Cardiac ventricle fibroblast (primary cell): Measurements from ENCODE around the gene NKAPL. TPM values are rescaled to one million over a fixed set of nuclear protein-coding genes. Genes with fewer than 3 reads are reported as not detected.

Source experiments
- total RNA-seq: library from RNA; depleted of rRNA; stranded (reverse); fragments of >200 nt; gene quantifications from 2 replicates; pipeline ENCODE4 v1.2.3, GENCODE V29; 2015

Gene NKAPL
- 1.1 and 2.1 TPM in 2 replicates for total RNA-seq

DNA sequence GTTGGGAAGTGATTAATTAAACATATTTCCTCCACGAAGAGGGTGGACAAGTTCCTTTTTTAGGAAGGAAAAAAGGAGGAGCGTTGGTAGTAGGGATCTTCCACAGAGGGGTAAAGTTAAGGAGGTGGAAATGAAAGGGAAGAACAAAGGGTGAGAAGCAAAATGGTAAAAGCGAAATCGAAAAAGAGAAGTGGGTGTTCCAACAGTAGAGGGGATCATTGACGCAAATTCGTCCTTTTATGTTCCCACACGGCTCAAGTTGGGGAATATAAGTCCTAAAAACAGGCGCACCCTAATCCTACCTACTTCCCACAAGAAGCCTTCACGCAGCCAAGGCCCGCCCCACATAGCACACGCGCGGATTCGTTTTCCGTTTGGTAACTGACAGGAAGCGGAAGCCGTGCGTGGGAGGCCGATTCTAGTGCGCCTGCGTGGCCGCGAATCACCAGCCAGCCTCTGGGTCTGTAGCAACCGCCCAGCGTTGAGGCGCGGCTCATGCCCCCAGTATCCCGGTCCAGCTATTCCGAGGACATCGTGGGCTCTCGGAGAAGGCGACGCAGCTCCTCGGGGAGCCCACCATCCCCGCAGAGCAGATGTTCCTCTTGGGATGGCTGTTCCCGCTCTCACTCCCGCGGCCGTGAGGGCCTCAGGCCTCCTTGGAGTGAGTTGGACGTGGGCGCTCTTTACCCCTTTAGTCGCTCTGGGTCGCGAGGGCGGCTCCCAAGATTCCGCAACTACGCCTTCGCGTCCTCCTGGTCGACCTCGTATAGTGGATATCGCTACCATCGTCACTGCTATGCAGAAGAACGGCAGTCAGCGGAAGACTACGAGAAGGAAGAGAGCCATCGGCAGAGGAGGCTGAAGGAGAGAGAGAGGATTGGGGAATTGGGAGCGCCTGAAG, at the start of gene NKAPL:
Gene NKAPL (plus strand): TSS at position 421 of the 901 bp plus-strand sequence. CDS start 75 bp downstream, at position 496.

DNA sequence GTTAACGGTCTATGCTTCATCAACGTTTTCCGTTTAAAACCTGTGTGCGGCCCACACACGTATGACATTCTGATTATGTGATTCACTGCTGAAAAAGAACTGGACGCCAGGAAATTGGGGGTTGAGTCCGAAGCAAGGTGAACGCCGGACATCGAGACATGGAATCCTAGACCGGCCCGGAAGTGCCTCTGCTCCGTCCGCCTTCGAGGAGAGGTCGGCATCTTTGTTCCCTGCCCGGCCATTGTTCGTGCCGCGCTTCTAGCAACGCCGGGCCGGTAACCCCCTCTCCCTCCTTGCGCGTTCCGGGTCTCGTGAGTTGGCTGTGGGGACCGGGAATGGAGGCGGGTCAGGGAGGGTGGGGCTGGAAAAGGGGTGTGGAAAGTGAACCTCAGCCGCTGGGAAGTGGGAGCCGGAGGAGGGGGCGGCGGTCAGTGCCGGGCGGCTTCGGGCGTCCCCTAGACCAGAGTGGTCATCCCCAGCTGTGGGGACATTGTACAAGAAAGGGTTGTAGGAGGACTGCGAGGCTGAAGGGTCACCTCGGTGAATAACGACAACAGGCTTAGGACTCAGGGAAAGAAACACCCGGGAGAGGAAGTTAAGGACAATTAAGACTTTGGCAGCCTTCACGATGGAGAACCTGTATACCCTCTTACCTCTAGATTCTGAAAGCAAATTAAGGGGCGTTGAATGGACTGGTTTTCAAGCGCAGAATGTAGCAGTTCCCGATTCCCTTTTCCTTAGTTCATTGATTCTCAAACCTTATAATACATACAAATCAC, 33.9 kb upstream of the NKAPL start, which contains the start of gene ZSCAN9:
Gene ZSCAN9 (plus strand): TSS at position 220 of the 779 bp plus-strand sequence. CDS start 1,810 bp downstream, outside the sequence.

DNA sequence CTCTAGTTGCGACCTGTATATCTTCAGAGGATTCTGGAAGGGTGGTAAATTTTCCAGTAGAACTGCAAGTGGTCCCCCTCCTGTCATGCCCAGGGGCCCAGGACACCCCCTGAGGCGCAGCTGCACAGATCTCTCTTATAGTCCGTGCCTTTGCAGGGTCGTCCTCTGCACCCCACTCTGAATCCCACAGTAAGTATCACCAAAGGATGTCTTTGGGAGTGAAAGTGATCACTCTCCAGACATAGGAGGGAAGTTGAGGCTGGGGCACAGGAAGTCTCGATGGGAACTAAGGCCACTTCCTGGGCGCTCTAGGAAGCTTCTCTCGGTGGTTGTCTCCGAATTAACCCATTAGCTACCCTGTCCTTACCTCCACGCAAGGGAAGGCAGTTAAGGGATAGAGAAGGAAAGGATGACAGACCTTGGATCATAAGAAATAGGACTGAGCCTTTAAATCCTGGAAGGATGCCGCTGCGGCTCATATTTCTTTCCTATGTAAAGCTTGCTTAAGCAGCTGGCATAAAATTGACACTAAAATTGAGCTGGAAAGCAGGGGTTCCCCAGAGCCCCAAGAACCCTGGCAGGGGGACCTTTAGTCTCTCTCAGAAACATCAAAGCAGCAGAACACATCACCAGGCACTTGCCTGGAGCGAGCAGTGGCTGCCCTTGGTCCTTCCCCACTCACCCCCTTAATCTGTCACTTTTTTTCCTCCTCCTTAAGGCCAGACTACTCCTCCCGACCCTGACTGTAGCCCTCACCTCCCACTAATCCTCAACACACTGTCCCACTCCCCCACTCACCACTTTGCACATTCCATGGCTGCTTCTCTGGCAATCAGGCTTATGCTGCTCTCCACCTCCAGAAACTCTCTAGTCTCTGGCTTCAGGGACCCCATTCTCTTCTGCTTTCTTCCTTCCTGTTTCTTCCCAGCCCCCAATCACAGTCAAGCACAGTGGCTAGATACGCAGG, 6.8 kb upstream of the NKAPL start, which contains the start of gene ZKSCAN4:
Gene ZKSCAN4 (minus strand): TSS at position 261 of the 967 bp plus-strand sequence. CDS start 289 bp downstream, outside the sequence.

DNA sequence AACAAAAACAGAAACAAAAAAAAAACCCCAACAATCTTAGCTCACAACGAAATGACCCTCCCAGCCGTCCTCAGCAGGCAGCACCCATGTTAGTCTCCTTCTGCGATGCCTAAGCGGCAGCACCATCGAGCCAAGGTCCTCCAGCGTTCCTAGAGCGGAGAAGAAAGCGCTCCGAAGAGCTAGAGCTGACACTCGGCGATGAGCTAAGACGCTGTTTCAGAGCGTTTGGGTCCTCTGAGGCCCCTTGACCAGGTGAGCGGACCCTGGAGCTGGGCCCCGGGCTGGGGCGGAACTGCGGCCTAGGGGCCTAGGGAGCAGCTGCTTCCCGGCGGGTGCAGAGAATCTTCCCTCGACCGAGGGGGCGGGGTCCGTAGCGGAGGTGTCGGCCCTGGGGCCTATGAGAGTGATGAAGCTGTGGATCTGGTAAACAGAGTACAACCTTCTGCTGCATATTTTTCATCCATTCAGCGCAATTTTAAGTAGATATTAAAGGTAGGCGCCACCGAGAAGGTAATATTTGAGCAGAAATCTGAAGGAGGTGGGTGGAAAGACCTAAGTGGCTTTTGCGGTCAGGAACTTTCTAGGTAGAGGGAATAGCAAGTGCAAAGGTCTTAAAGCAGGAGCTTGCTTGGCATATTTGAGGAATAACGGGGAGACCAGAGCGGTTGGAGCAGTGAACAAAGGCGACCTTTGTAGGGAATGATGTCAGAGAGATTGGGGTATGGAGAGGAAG, 8.0 kb downstream of the NKAPL start, which contains the start of gene ZSCAN26:
Gene ZSCAN26 (plus strand): TSS at position 182 of the 733 bp plus-strand sequence. CDS start 4,777 bp downstream, outside the sequence.

DNA sequence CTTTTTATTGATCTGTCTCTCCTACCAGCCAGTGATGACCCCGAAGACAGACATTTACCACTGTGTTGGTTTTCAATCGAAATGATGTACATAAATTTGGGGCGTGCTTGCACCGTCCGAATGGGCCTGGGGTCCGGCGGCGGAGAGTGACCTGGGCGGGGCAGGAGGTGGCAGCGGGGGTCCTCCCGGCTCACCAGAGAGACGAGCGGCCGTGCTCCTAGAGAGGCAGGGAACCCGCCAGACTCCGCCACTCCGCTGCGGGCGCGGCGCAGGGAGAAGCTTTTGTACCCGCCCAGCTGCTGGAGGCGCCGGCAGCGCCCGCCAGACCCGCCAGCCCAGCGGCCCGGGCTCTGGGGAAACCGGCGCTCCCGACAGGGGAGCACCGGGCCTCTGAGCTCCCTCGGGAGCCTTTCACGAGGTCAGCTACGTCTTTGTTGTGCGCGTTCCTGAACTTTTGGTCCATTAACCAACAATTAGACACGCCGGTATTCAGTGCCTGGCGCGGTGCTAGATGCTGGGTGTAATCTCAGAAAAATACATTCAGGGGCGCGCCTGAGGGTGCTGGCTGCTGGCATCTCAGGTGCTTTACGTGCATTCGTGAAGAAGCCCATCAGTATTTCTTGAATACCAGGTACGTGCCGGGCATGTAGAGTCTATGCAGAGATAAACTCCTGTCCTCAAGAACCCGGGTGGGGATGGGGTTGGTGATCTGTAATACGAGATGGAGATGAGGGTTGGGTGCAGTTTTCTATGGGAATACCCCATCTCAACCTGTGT, 22.4 kb downstream of the NKAPL start, which contains the start of gene PGBD1:
Gene PGBD1 (plus strand): TSS at position 285 of the 777 bp plus-strand sequence. CDS start 2,242 bp downstream, outside the sequence.

Other genes with a start within 250 kb of the NKAPL start
- 0.05 and 0.31 TPM in 2 replicates for gene ZNF165, start 178.7 kb upstream of the NKAPL start, total RNA-seq
- not detected in 2 replicates for gene ZSCAN16, start 134.7 kb upstream of the NKAPL start, total RNA-seq
- 14.4 and 15.6 TPM in 2 replicates for gene ZKSCAN8, start 117.4 kb upstream of the NKAPL start, total RNA-seq
- 4.6 and 5.1 TPM in 2 replicates for gene ZSCAN9, start 34.0 kb upstream of the NKAPL start, total RNA-seq
- 2.7 and 3.3 TPM in 2 replicates for gene ZKSCAN4, start 7.0 kb upstream of the NKAPL start, total RNA-seq
- 11.2 and 14.8 TPM in 2 replicates for gene ZSCAN26, start 7.8 kb downstream of the NKAPL start, total RNA-seq
- gene PGBD1, start 22.3 kb downstream of the NKAPL start, total RNA-seq = 1.6 and 3.2 TPM in 2 replicates
- 10.1 and 14.4 TPM in 2 replicates for gene ZSCAN31, start 76.9 kb downstream of the NKAPL start, total RNA-seq
- 3.6 and 4.4 TPM in 2 replicates for gene ZKSCAN3, start 90.7 kb downstream of the NKAPL start, total RNA-seq
- gene ZSCAN12, start 140.4 kb downstream of the NKAPL start, total RNA-seq = 3.2 and 4.2 TPM in 2 replicates
- 1.4 and 1.5 TPM in 2 replicates for gene ZSCAN23, start 184.2 kb downstream of the NKAPL start, total RNA-seq